Activated naive CD4-positive, alpha-beta T cell treated with anti-CD3 and anti-CD28 coated beads, Interleukin-2, amount 50 U/mL, for 24 hours (primary cell): ENCODE measurements around the gene SLC1A2.

ENCODE experiments used
- H3K27ac Mint-ChIP-seq: one replicate; pipeline ENCODE4 v1.8.0; 2021; ENCODE audit warnings: mild to moderate bottlenecking, mixed read lengths
- H3K27me3 Mint-ChIP-seq: one replicate; pipeline ENCODE4 v1.8.0; 2021; ENCODE audit warnings: mixed read lengths
- H3K36me3 Mint-ChIP-seq: one replicate; pipeline ENCODE4 v1.8.0; 2021; ENCODE audit warnings: mixed read lengths
- H3K4me1 Mint-ChIP-seq: one replicate; pipeline ENCODE4 v1.8.0; 2021; ENCODE audit warnings: mixed read lengths
- H3K4me3 Mint-ChIP-seq: one replicate; pipeline ENCODE4 v1.8.0; 2021; ENCODE audit warnings: mild to moderate bottlenecking, mixed read lengths
- H3K9me3 Mint-ChIP-seq: one replicate; pipeline ENCODE4 v1.8.0; 2021; ENCODE audit warnings: mixed read lengths

The SLC1A2 gene

GRCh38 chr11:35223371-35223796, 196.0 kb downstream of the SLC1A2 start:
- no peak overlapping the region for H3K4me3 Mint-ChIP-seq
- peak overlapping the region; percentile 30 for H3K27ac Mint-ChIP-seq
- peaks cover 56% of the 10 kb centered on the region for H3K36me3 Mint-ChIP-seq
- H3K9me3 Mint-ChIP-seq: no peaks in the 10 kb centered on the region
- no peaks in the 10 kb centered on the region for H3K27me3 Mint-ChIP-seq
- H3K4me1 Mint-ChIP-seq: peaks cover 27% of the 10 kb centered on the region

- Mint-ChIP-seq H3K9me3 (no peaks in the 10 kb centered on the region), H3K27me3 (no peaks in the 10 kb centered on the region), H3K4me1 (peaks cover 57% of the 10 kb centered on the region), H3K4me3 (no peak overlapping the region), H3K27ac (peak overlapping the region; percentile 75), H3K36me3 (peaks cover 62% of the 10 kb centered on the region)
Observed at GRCh38 chr11:35218956-35219355, 200.4 kb downstream of the SLC1A2 start.

- peak overlapping the region; percentile 60 for H3K4me3 Mint-ChIP-seq
- H3K9me3 Mint-ChIP-seq: no peaks in the 10 kb centered on the region
- peaks cover 70% of the 10 kb centered on the region for H3K36me3 Mint-ChIP-seq
- no peaks in the 10 kb centered on the region for H3K27me3 Mint-ChIP-seq
- H3K27ac Mint-ChIP-seq: peak overlapping the region; percentile 88
- H3K4me1 Mint-ChIP-seq: peaks cover 72% of the 10 kb centered on the region
Observed at GRCh38 chr11:35216962-35217678, 202.2 kb downstream of the SLC1A2 start.

GRCh38 chr11:35215945-35216344, 203.4 kb downstream of the SLC1A2 start:
- H3K4me3 Mint-ChIP-seq: peak overlapping the region; percentile 24
- no peaks in the 10 kb centered on the region for H3K9me3 Mint-ChIP-seq
- H3K4me1 Mint-ChIP-seq: peaks cover 79% of the 10 kb centered on the region
- peak overlapping the region; percentile 95 for H3K27ac Mint-ChIP-seq
- peaks cover 73% of the 10 kb centered on the region for H3K36me3 Mint-ChIP-seq
- no peaks in the 10 kb centered on the region for H3K27me3 Mint-ChIP-seq

- Mint-ChIP-seq H3K9me3 (no peaks in the 10 kb centered on the region), H3K4me3 (peak overlapping the region; percentile 59), H3K27ac (peak overlapping the region; percentile 95), H3K4me1 (peaks cover 84% of the 10 kb centered on the region), H3K27me3 (no peaks in the 10 kb centered on the region), H3K36me3 (peaks cover 78% of the 10 kb centered on the region)
Observed at GRCh38 chr11:35214792-35215193, 204.6 kb downstream of the SLC1A2 start.

GRCh38 chr11:35214226-35214770, 205.1 kb downstream of the SLC1A2 start:
- peak overlapping the region; percentile 95 for H3K27ac Mint-ChIP-seq

GRCh38 chr11:35211952-35212351, 207.4 kb downstream of the SLC1A2 start:
- Mint-ChIP-seq H3K4me1 (peaks cover 79% of the 10 kb centered on the region), H3K9me3 (peaks cover 6% of the 10 kb centered on the region), H3K36me3 (peaks cover 85% of the 10 kb centered on the region), H3K27ac (peak overlapping the region; percentile 55), H3K4me3 (no peak overlapping the region), H3K27me3 (no peaks in the 10 kb centered on the region)

More at GRCh38 chr11:35214226-35214770, 205.1 kb downstream of the SLC1A2 start:
- H3K36me3 Mint-ChIP-seq: peaks cover 80% of the 10 kb centered on the region
- H3K27me3 Mint-ChIP-seq: no peaks in the 10 kb centered on the region
- H3K9me3 Mint-ChIP-seq: no peaks in the 10 kb centered on the region
- peaks cover 84% of the 10 kb centered on the region for H3K4me1 Mint-ChIP-seq
- peak overlapping the region; percentile 59 for H3K4me3 Mint-ChIP-seq

GRCh38 chr11:35210876-35211546, 208.3 kb downstream of the SLC1A2 start:
- H3K9me3 Mint-ChIP-seq: peaks cover 6% of the 10 kb centered on the region
- H3K4me3 Mint-ChIP-seq: no peak overlapping the region
- H3K36me3 Mint-ChIP-seq: peaks cover 84% of the 10 kb centered on the region
- H3K27ac Mint-ChIP-seq: peak overlapping the region; percentile 81
- no peaks in the 10 kb centered on the region for H3K27me3 Mint-ChIP-seq
- peaks cover 70% of the 10 kb centered on the region for H3K4me1 Mint-ChIP-seq

- peaks cover 59% of the 10 kb centered on the region for H3K4me1 Mint-ChIP-seq
- H3K9me3 Mint-ChIP-seq: peaks cover 6% of the 10 kb centered on the region
- no peak overlapping the region for H3K4me3 Mint-ChIP-seq
- H3K36me3 Mint-ChIP-seq: peaks cover 84% of the 10 kb centered on the region
- peak overlapping the region; percentile 69 for H3K27ac Mint-ChIP-seq
- H3K27me3 Mint-ChIP-seq: no peaks in the 10 kb centered on the region
Observed at GRCh38 chr11:35208795-35209194, 210.6 kb downstream of the SLC1A2 start.

- peaks cover 82% of the 10 kb centered on the region for H3K36me3 Mint-ChIP-seq
- peak overlapping the region; percentile 26 for H3K27ac Mint-ChIP-seq
- peaks cover 6% of the 10 kb centered on the region for H3K9me3 Mint-ChIP-seq
- no peak overlapping the region for H3K4me3 Mint-ChIP-seq
- no peaks in the 10 kb centered on the region for H3K27me3 Mint-ChIP-seq
- peaks cover 56% of the 10 kb centered on the region for H3K4me1 Mint-ChIP-seq
Observed at GRCh38 chr11:35207471-35208403, 211.6 kb downstream of the SLC1A2 start.

- H3K4me3 Mint-ChIP-seq: no peak overlapping the region
- peaks cover 6% of the 10 kb centered on the region for H3K9me3 Mint-ChIP-seq
- H3K27me3 Mint-ChIP-seq: no peaks in the 10 kb centered on the region
- peak overlapping the region; percentile 80 for H3K27ac Mint-ChIP-seq
- H3K4me1 Mint-ChIP-seq: peaks cover 58% of the 10 kb centered on the region
- peaks cover 82% of the 10 kb centered on the region for H3K36me3 Mint-ChIP-seq
Observed at GRCh38 chr11:35206616-35207015, 212.7 kb downstream of the SLC1A2 start.

GRCh38 chr11:35204614-35205013, 214.7 kb downstream of the SLC1A2 start:
- H3K27me3 Mint-ChIP-seq: no peaks in the 10 kb centered on the region
- peak overlapping the region; percentile 9 for H3K27ac Mint-ChIP-seq
- no peak overlapping the region for H3K4me3 Mint-ChIP-seq
- H3K9me3 Mint-ChIP-seq: peaks cover 6% of the 10 kb centered on the region
- peaks cover 62% of the 10 kb centered on the region for H3K4me1 Mint-ChIP-seq
- H3K36me3 Mint-ChIP-seq: peaks cover 81% of the 10 kb centered on the region
